K562 (cell line): ENCODE measurements around the gene UBA1. TPM values are rescaled to one million over a fixed set of nuclear protein-coding genes. Genes with fewer than 3 reads are reported as not detected.

Source experiments
- ATAC-seq: fragments of 200-7000 bp; cut with Tn5 transposase; 3 replicates; pipeline ENCODE4 v1.9.1; 2020; ENCODE audit warnings: moderate library complexity
- BruUV-seq: library from RNA; stranded (reverse); fragments of 400-500 nt; replicated peaks from 2 replicates; lab custom pipeline; 2021; lab: Mats Ljungman, UMichigan
- CTCF ChIA-PET: fragments of 300-600 bp; formaldehyde crosslinking; extraction: SDS; loops from one replicate; lab custom pipeline; 2021; ENCODE audit warnings: low intra/inter-chr PET ratio; lab: Yijun Ruan, JAX
- POLR2A ChIA-PET: fragments of 300-600, 350-650 bp; sonication (Branson Sonifier 250); formaldehyde crosslinking; extraction: SDS; loops from one replicate; lab custom pipeline; 2021; ENCODE audit warnings: antibody characterized with exemption, inconsistent platforms; lab: Yijun Ruan, JAX
- DNase-seq, 4 experiments: peaks; one replicate each; pipeline versions ENCODE4 v3.0.0 to v3.0.0-alpha.2; 2011 to 2018; ENCODE audit warnings: low spot score in 3 of 4, mixed read lengths in 3 of 4; ENCODE audit errors: extremely low read depth in 1 of 4
- FAIRE-seq: peaks from 2 replicates; lab custom pipeline; 2011; peaks lifted over from hg19 to GRCh38; lab: Jason Lieb, UNC
- H2AFZ ChIP-seq: 2 replicates; pipeline ENCODE4 v1.6.0; 2011; ENCODE audit warnings: low read depth, low read length, control low read depth, inconsistent platforms
- H3K27ac ChIP-seq: fragments of 200-600 bp; 3 replicates; pipeline ENCODE4 v1.8.0; 2011; ENCODE audit warnings: low read depth, mild to moderate bottlenecking, control low read depth, inconsistent platforms, low read length, moderate library complexity, mixed read lengths; ENCODE audit errors: extremely low read depth
- H3K27me3 ChIP-seq, 2 experiments: fragments of 300-600 bp in 1 of 2; 2 replicates in 1 of 2; 3 replicates in 1 of 2; pipeline versions ENCODE4 v1.6.0 to v1.8.0; 2011; ENCODE audit warnings: inconsistent platforms in 2 of 2, low read length in 2 of 2, mild to moderate bottlenecking in 1 of 2, mixed read lengths in 1 of 2, moderate library complexity in 1 of 2; ENCODE audit not compliant: control insufficient read depth in 2 of 2, insufficient read depth in 2 of 2
- H3K36me3 ChIP-seq: fragments of 300-600 bp; 3 replicates; pipeline ENCODE4 v1.8.0; 2011; ENCODE audit warnings: mild to moderate bottlenecking, low read length, inconsistent platforms; ENCODE audit not compliant: control insufficient read depth, insufficient read depth
- H3K4me1 ChIP-seq, 2 experiments: fragments of 200-600 bp in 1 of 2; replicated peaks in 1 of 2; 2 replicates in 1 of 2; 3 replicates in 1 of 2; pipeline versions ENCODE4 v1.5.1 to v1.8.0; 2011; ENCODE audit warnings: inconsistent platforms in 2 of 2, low read length in 2 of 2, mild to moderate bottlenecking in 1 of 2, mixed read lengths in 1 of 2, moderate library complexity in 1 of 2; ENCODE audit not compliant: control insufficient read depth in 2 of 2, insufficient read depth in 2 of 2
- H3K4me2 ChIP-seq: 2 replicates; pipeline ENCODE4 v1.6.1; 2011; ENCODE audit warnings: low read length, control low read depth, inconsistent platforms, mixed read lengths; ENCODE audit not compliant: insufficient read depth
- H3K4me3 ChIP-seq: fragments of 200-600 bp; sonication (generic), shearing (Covaris generic); 2 replicates; pipeline ENCODE4 v1.5.1; 2016; ENCODE audit warnings: control low read depth, inconsistent platforms
- H3K79me2 ChIP-seq: fragments of 200-600 bp; 3 replicates; pipeline ENCODE4 v1.8.0; 2011; ENCODE audit warnings: low read length, inconsistent platforms; ENCODE audit not compliant: control insufficient read depth, insufficient read depth
- H3K9ac ChIP-seq, 2 experiments: 2 replicates each; pipeline versions ENCODE4 v1.6.0 to v1.6.1; 2011; ENCODE audit warnings: low read depth in 2 of 2, low read length in 2 of 2, control low read depth in 1 of 2, inconsistent platforms in 1 of 2, mild to moderate bottlenecking in 1 of 2, mixed read lengths in 1 of 2; ENCODE audit not compliant: insufficient read depth in 1 of 2
- H3K9me1 ChIP-seq: one replicate; pipeline ENCODE4 v1.6.0; 2011; ENCODE audit warnings: inconsistent platforms, mild to moderate bottlenecking, low read length, moderate library complexity; ENCODE audit not compliant: control insufficient read depth, insufficient read depth
- H3K9me3 ChIP-seq: replicated peaks from 2 replicates; pipeline ENCODE4 v1.5.1; 2011; ENCODE audit warnings: low read depth, low read length, inconsistent platforms; ENCODE audit not compliant: control insufficient read depth, insufficient read depth
- H4K20me1 ChIP-seq: replicated peaks from 2 replicates; pipeline ENCODE4 v1.6.1; 2011; ENCODE audit warnings: low read length, inconsistent platforms, mixed read lengths; ENCODE audit not compliant: control insufficient read depth, insufficient read depth
- BRF2 ChIP-seq: IDR thresholded peaks from 3 replicates; pipeline ENCODE4 v1.6.1; 2011; ENCODE audit warnings: borderline replicate concordance, mild to moderate bottlenecking; ENCODE audit not compliant: insufficient read length, insufficient read depth
- EP400 ChIP-seq: fragments of 450-650 bp; IDR thresholded peaks from 2 replicates; pipeline ENCODE4 v1.6.1; 2017; ENCODE audit warnings: antibody characterized with exemption, mild to moderate bottlenecking, moderate library complexity
- GABPB2 ChIP-seq: fragments of 250-450 bp; sonication (Bioruptor Pico); conservative IDR thresholded peaks from 2 replicates; pipeline ENCODE4 v1.5.1; 2021; ENCODE audit warnings: mild to moderate bottlenecking
- HNRNPLL ChIP-seq: fragments of 200-400 bp; formaldehyde crosslinking; IDR thresholded peaks from 2 replicates; pipeline ENCODE4 v1.6.1; 2017; ENCODE audit warnings: low read length, low read depth, mild to moderate bottlenecking; ENCODE audit not compliant: poor library complexity, severe bottlenecking
- MCM2 ChIP-seq: fragments of 450-650 bp; IDR thresholded peaks from 2 replicates; pipeline ENCODE4 v1.6.1; 2017; ENCODE audit warnings: low read depth, mild to moderate bottlenecking
- MNT ChIP-seq, 2 experiments: fragments of 450-650 bp; conservative IDR thresholded peaks; 2 replicates each; pipeline ENCODE4 v1.6.1; 2017; ENCODE audit warnings: mild to moderate bottlenecking in 2 of 2, moderate library complexity in 2 of 2
- RBM14 ChIP-seq: fragments of 200-400 bp; formaldehyde crosslinking; IDR thresholded peaks from 2 replicates; pipeline ENCODE4 v1.6.1; 2018; ENCODE audit warnings: low read depth, mild to moderate bottlenecking, low read length, moderate library complexity, borderline replicate concordance; ENCODE audit not compliant: insufficient read depth
- SAFB ChIP-seq: fragments of 200-400 bp; formaldehyde crosslinking; IDR thresholded peaks from 2 replicates; pipeline ENCODE4 v1.6.1; 2017; ENCODE audit warnings: low read depth, low read length, borderline replicate concordance
- STAG1 ChIP-seq: sonication (generic); formaldehyde crosslinking; IDR thresholded peaks from 2 replicates; pipeline ENCODE4 v1.5.0; 2020; ENCODE audit warnings: missing genetic modification reagents, borderline replicate concordance
- TEAD2 ChIP-seq: fragments of 450-650 bp; IDR thresholded peaks from 2 replicates; pipeline ENCODE4 v1.6.1; 2016; ENCODE audit warnings: missing genetic modification characterization, control low read depth, missing compliant biosample characterization
- ZKSCAN3 ChIP-seq: fragments of 250-450 bp; sonication (Bioruptor Pico); IDR thresholded peaks from 2 replicates; pipeline ENCODE4 v1.4.0; 2020
- ZNF140 ChIP-seq: fragments of 250-450 bp; sonication (Bioruptor Pico); IDR thresholded peaks from 2 replicates; pipeline ENCODE4 v1.8.0; 2021; ENCODE audit warnings: moderate library complexity, mild to moderate bottlenecking, inconsistent platforms
- ZNF165 ChIP-seq: fragments of 250-450 bp; sonication (Bioruptor Pico); IDR thresholded peaks from 2 replicates; pipeline ENCODE4 v1.4.0; 2020; ENCODE audit warnings: borderline replicate concordance
- WGBS: fragments of 100-300 bp; shearing (Covaris generic); methylation state at CpG from one replicate; pipeline ENCODE4 v1.1.6; 2016; ENCODE audit warnings: low coverage, mixed read lengths; ENCODE audit not compliant: insufficient coverage; ENCODE audit errors: missing lambda C conversion rate; 5-methylcytosine and 5-hydroxymethylcytosine counted together
- in situ Hi-C: fragments of 300-500 bp; cut with MboI; formaldehyde crosslinking; loops from 4 replicates; pipeline ENCODE4 v1.15.0; 2018; ENCODE audit warnings: inconsistent platforms, mixed read lengths
- intact Hi-C: fragments of 100-400 bp; cut with micrococcal nuclease; formaldehyde crosslinking; loops from 2 replicates; pipeline ENCODE4 v1.14.2; 2022
- polyA plus RNA-seq, 8 experiments: library from polyadenylated mRNA; depleted of rRNA in 4 of 8; stranded (reverse) in 5 of 8; unstranded in 3 of 8; fragments of >200 nt; fragmentation: Nextera tagmentation in 2 of 8; fragmentation: Illumina TruSeq in 1 of 8; extraction: Ambion mirVana in 2 of 8; extraction: Trizol in 1 of 8; gene quantifications; 2 replicates each; pipeline versions ENCODE4 v1.2.1 to v1.2.3, GENCODE V29; 2011 to 2014; ENCODE audit warnings: inconsistent platforms in 1 of 8, missing spikeins in 1 of 8
- total RNA-seq, 7 experiments: library from RNA; depleted of rRNA in 6 of 7; stranded (reverse); fragments of >200 nt in 6 of 7; fragmentation: Illumina TruSeq in 2 of 7; extraction: Trizol in 2 of 7; gene quantifications; 2 replicates each; pipeline versions ENCODE4 v1.2.1 to v1.2.3, GENCODE V29; 2011 to 2021; ENCODE audit warnings: low replicate concordance in 1 of 7

UBA1 gene
- total and polyA plus RNA-seq, 9 of the 15 experiments (the other 6 are each of a cell fraction or from before 2014, with no cell fraction given), result 32.0 to 174 (median 93.6) TPM

GRCh38 chrX:47197526-47197925, 3.9 kb downstream of the UBA1 start (continued):
- TF ChIP-seq ZNF165 (CRISPR knock-in tag) (no peak), TEAD2 (tag) (no peak), STAG1 (CRISPR knock-in tag) (no peak), GABPB2 (no peak)

- peaks cover 78% of the 10 kb centered on the region; the same call in 2 of the 3 replicates for H3K36me3 ChIP-seq
- peaks cover 17% of the 10 kb centered on the region for H4K20me1 ChIP-seq
- DNase-seq, result no peak
- no peak overlapping the region for H3K27ac ChIP-seq
- no peak for TF ChIP-seq SAFB
- no peak for TF ChIP-seq BRF2
- no peak for TF ChIP-seq HNRNPLL
- no peak for TF ChIP-seq MNT (conservative IDR thresholded peaks at IDR 0.05)
- TF ChIP-seq ZNF140, result no peak
- no peak for TF ChIP-seq ZKSCAN3 (CRISPR knock-in tag)
- no peak for TF ChIP-seq EP400
- TF ChIP-seq RBM14, result no peak
- no peak for TF ChIP-seq MCM2
- TF ChIP-seq, all 486 proteins: peak for 0
- FAIRE-seq (no peak), ATAC-seq (no peak)
- CTCF ChIA-PET, result no interaction called here
- BruUV-seq, result no TSS peak
- Histone ChIP-seq H3K4me3 (no peak overlapping the region), H3K9me3 (no peaks in the 10 kb centered on the region), H3K4me1 (peaks cover 5 to 11% of the 10 kb centered on the region in 2 experiments; a peak in 4 of 5 replicates), H3K79me2 (peaks cover 41% of the 10 kb centered on the region), H3K9me1 (peaks cover 3% of the 10 kb centered on the region), H3K4me2 (no peak overlapping the region), H3K9ac (no peak overlapping the region), H3K27me3 (no peaks in the 10 kb centered on the region), H2AFZ (no peak overlapping the region)
- WGBS, result 100% methylated on average over 7 of the region's 10 CpGs
- in situ Hi-C loops, result loop anchor here (10.0 kb wide), 2 partner anchors 187 to 327 kb away; no protein-coding TSS in a partner anchor
- intact Hi-C loops, result loop anchor here (10.0 kb wide), 1 partner anchor 547 kb away; no protein-coding TSS in a partner anchor
- POLR2A ChIA-PET, result interaction anchor here (0.7 kb wide), 1 partner anchor 15 kb away, joined by 4 read pairs; no protein-coding TSS in a partner anchor
These were observed 4.5 kb downstream of the UBA1 start for GRCh38 chrX:47198026-47198686.
